GM23248 (cell line): ENCODE data around the gene PRKCE.

ENCODE experiments used
- EZH2 ChIP-seq: fragments of 200-600 bp; sonication (generic); IDR thresholded peaks from 2 replicates; pipeline ENCODE4 v1.6.1; 2018; ENCODE audit warnings: antibody characterized with exemption, mild to moderate bottlenecking; ENCODE audit not compliant: insufficient read depth, poor library complexity, severe bottlenecking
- EZH2phosphoT487 ChIP-seq: fragments of 200-600 bp; sonication (generic); IDR thresholded peaks from 2 replicates; pipeline ENCODE4 v1.6.1; 2018; ENCODE audit warnings: antibody characterized with exemption, moderate library complexity, mild to moderate bottlenecking, low read depth; ENCODE audit not compliant: insufficient read depth

- no peak for TF ChIP-seq EZH2phosphoT487
- TF ChIP-seq EZH2 = no peak
These were observed 242.7 kb downstream of the PRKCE start for GRCh38 chr2:45894211-45894610.
